HepG2 (cell line): Measurements from ENCODE around the gene MTARC1. TPM values are rescaled to one million over a fixed set of nuclear protein-coding genes. Genes with fewer than 3 reads are reported as not detected.

ENCODE experiments used
- ATAC-seq: fragments of 200-7000 bp; cut with Tn5 transposase; 3 replicates; pipeline ENCODE4 v1.9.1; 2020; ENCODE audit warnings: mild to moderate bottlenecking, moderate library complexity
- BruUV-seq: library from RNA; stranded (reverse); fragments of 400-500 nt; replicated peaks from 2 replicates; lab custom pipeline; 2021; lab: Mats Ljungman, UMichigan
- CTCF ChIA-PET: fragments of 300-600 bp; formaldehyde crosslinking; extraction: SDS; loops from one replicate; lab custom pipeline; 2021; ENCODE audit warnings: low total read pairs, inconsistent platforms, low intra/inter-chr PET ratio; lab: Yijun Ruan, JAX
- POLR2A ChIA-PET: fragments of 350-600 bp; sonication (Branson Sonifier 250); formaldehyde crosslinking; loops from one replicate; lab custom pipeline; 2020; ENCODE audit warnings: antibody characterized with exemption, inconsistent platforms; lab: Yijun Ruan, JAX
- DNase-seq: peaks from one replicate; pipeline ENCODE4 v3.0.0-alpha.2; 2015; ENCODE audit warnings: low spot score
- FAIRE-seq: peaks from 3 replicates; lab custom pipeline; 2011; peaks lifted over from hg19 to GRCh38; lab: Jason Lieb, UNC
- H2AFZ ChIP-seq: one replicate; pipeline ENCODE4 v1.6.1; 2011; ENCODE audit warnings: low read length, inconsistent platforms
- H3K27ac ChIP-seq: fragments of 300-600 bp; 3 replicates; pipeline ENCODE4 v1.8.0; 2011; ENCODE audit warnings: mixed run types, mild to moderate bottlenecking, mixed read lengths, low read length, inconsistent platforms; ENCODE audit not compliant: insufficient read depth; ENCODE audit errors: extremely low read length
- H3K27me3 ChIP-seq, 2 experiments: fragments of 200-600 bp in 1 of 2; 2 replicates in 1 of 2; 3 replicates in 1 of 2; pipeline versions ENCODE4 v1.6.0 to v1.8.0; 2011; ENCODE audit warnings: low read length in 2 of 2, mild to moderate bottlenecking in 2 of 2, moderate library complexity in 2 of 2, inconsistent platforms in 1 of 2; ENCODE audit not compliant: insufficient read depth in 2 of 2, control insufficient read depth in 1 of 2
- H3K36me3 ChIP-seq, 2 experiments: fragments of 200-600 bp in 1 of 2; replicated peaks in 1 of 2; 2 replicates in 1 of 2; 3 replicates in 1 of 2; pipeline versions ENCODE4 v1.5.1 to v1.8.0; 2011; ENCODE audit warnings: low read length in 2 of 2, inconsistent platforms in 1 of 2; ENCODE audit not compliant: insufficient read depth in 2 of 2, control insufficient read depth in 1 of 2
- H3K4me1 ChIP-seq: 2 replicates; pipeline ENCODE4 v1.5.1; 2012; ENCODE audit warnings: low read length, inconsistent platforms; ENCODE audit not compliant: insufficient read depth
- H3K4me2 ChIP-seq: 2 replicates; pipeline ENCODE4 v1.6.0; 2011; ENCODE audit warnings: low read depth, low read length, inconsistent platforms
- H3K4me3 ChIP-seq, 3 experiments: fragments of 200-600 bp in 1 of 3; sonication (generic), shearing (Covaris generic) in 1 of 3; replicated peaks in 1 of 3; 2 replicates each; pipeline ENCODE4 v1.5.1; 2011 to 2016; ENCODE audit warnings: low read length in 3 of 3, inconsistent platforms in 2 of 3, low read depth in 2 of 3, mild to moderate bottlenecking in 2 of 3, control low read depth in 1 of 3, mixed read lengths in 1 of 3; ENCODE audit not compliant: insufficient read depth in 1 of 3
- H3K79me2 ChIP-seq: one replicate; pipeline ENCODE4 v1.6.1; 2011; ENCODE audit warnings: low read length, inconsistent platforms; ENCODE audit not compliant: insufficient read depth
- H3K9ac ChIP-seq: 2 replicates; pipeline ENCODE4 v1.6.0; 2011; ENCODE audit warnings: mild to moderate bottlenecking, low read depth, low read length, inconsistent platforms; ENCODE audit not compliant: insufficient read depth
- H3K9me3 ChIP-seq: 2 replicates; pipeline ENCODE4 v1.5.1; 2012; ENCODE audit warnings: mild to moderate bottlenecking, low read length
- H4K20me1 ChIP-seq: 2 replicates; pipeline ENCODE4 v1.6.0; 2011; ENCODE audit warnings: inconsistent platforms, mild to moderate bottlenecking, low read length, moderate library complexity; ENCODE audit not compliant: insufficient read depth
- HNF4A ChIP-seq: sonication (generic); formaldehyde crosslinking; IDR thresholded peaks from 2 replicates; pipeline ENCODE4 v1.4.0; 2020; ENCODE audit warnings: missing genetic modification reagents
- WGBS: methylation state at CpG from one replicate; pipeline ENCODE4 v1.1.6; 2017; ENCODE audit warnings: low lambda C conversion rate; 5-methylcytosine and 5-hydroxymethylcytosine counted together
- in situ Hi-C: cut with HindIII; loops from 2 replicates; pipeline ENCODE4 v1.10.0; 2017; ENCODE audit warnings: low pct_unique_long_range_greater_than_20kb; ENCODE audit not compliant: extremely low pct_ligation_motif_present
- intact Hi-C: fragments of 100-400 bp; cut with micrococcal nuclease; formaldehyde crosslinking; loops from one replicate; pipeline ENCODE4 v1.10.0; 2022; ENCODE audit not compliant: unreplicated experiment
- polyA plus RNA-seq, 8 experiments: library from polyadenylated mRNA; depleted of rRNA in 3 of 8; stranded (reverse) in 7 of 8; unstranded in 1 of 8; fragments of >200 nt; fragmentation: Illumina TruSeq in 4 of 8; extraction: Trizol in 4 of 8; gene quantifications; 2 replicates each; pipeline versions ENCODE4 v1.2.1 to v1.2.3, GENCODE V29; 2011 to 2016; ENCODE audit warnings: low read depth in 4 of 8, missing spikeins in 1 of 8, mixed read lengths in 1 of 8; ENCODE audit not compliant: insufficient read depth in 1 of 8
- total RNA-seq, 5 experiments: library from RNA; depleted of rRNA; stranded (reverse); fragments of >200 nt; fragmentation: Illumina TruSeq; extraction: Trizol; gene quantifications; 2 replicates each; pipeline ENCODE4 v1.2.3, GENCODE V29; 2016; ENCODE audit warnings: low read depth in 1 of 5
- TF ChIP-seq, protein P1 (sequence below): sonication (generic); formaldehyde crosslinking; IDR thresholded peaks from 2 replicates; pipeline ENCODE4 v1.5.1; 2020; ENCODE audit warnings: mild to moderate bottlenecking, missing genetic modification reagents, moderate library complexity
- TF ChIP-seq, protein P2 (sequence below): IDR thresholded peaks from 2 replicates; pipeline ENCODE4 v1.6.1; 2012; ENCODE audit warnings: inconsistent platforms
- TF ChIP-seq, protein P3 (sequence below): sonication (generic); formaldehyde crosslinking; IDR thresholded peaks from 2 replicates; pipeline ENCODE4 v1.4.0; 2020; ENCODE audit warnings: missing genetic modification reagents

Gene MTARC1
- total and polyA plus RNA-seq, 2 of the 13 experiments (the other 11 are each of a cell fraction or from before 2014, with no cell fraction given) = 19.4 to 106 TPM

DNA sequence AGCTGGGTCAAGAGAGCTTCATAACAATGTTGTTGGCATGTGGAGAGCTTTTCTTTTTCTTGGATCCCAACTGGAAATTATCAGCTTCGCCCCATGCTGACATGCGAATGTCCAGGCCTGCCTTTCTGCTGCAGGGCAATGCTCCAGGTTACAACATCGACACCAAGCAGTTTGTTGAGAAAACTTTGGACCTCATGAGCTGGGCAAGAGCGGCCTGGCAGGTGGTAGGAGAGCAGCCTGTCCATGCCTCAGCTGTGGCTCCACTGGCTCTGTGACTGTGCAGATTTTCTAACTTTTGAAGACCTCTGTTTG is 41.4 kb downstream of the MTARC1 start:
- ChIA-PET POLR2A (no interaction called here), CTCF (no interaction called here)
- no TSS peak for BruUV-seq
- 80% methylated on average over 3 of the region's 4 CpGs for WGBS
- DNase-seq (peak; percentile 23), FAIRE-seq (no peak), ATAC-seq (peak; percentile 87)
- no peaks in the 10 kb centered on the region for H4K20me1 ChIP-seq
- H3K4me2 ChIP-seq = no peak overlapping the region
- no peak overlapping the region for H3K4me3 ChIP-seq
- in situ Hi-C loops = no loop called here
- peak overlapping the region; percentile 22 for H3K27ac ChIP-seq
- H3K9ac ChIP-seq = no peak overlapping the region
- H3K27me3 ChIP-seq = no peaks in the 10 kb centered on the region
- intact Hi-C loops = no loop called here
- no peak overlapping the region for H2AFZ ChIP-seq
- no peaks in the 10 kb centered on the region for H3K4me1 ChIP-seq
- H3K9me3 ChIP-seq = no peaks in the 10 kb centered on the region
- no peaks in the 10 kb centered on the region for H3K36me3 ChIP-seq
- peak; percentile 57 for TF ChIP-seq HNF4A (CRISPR knock-in tag)
- TF ChIP-seq, protein P1, sequence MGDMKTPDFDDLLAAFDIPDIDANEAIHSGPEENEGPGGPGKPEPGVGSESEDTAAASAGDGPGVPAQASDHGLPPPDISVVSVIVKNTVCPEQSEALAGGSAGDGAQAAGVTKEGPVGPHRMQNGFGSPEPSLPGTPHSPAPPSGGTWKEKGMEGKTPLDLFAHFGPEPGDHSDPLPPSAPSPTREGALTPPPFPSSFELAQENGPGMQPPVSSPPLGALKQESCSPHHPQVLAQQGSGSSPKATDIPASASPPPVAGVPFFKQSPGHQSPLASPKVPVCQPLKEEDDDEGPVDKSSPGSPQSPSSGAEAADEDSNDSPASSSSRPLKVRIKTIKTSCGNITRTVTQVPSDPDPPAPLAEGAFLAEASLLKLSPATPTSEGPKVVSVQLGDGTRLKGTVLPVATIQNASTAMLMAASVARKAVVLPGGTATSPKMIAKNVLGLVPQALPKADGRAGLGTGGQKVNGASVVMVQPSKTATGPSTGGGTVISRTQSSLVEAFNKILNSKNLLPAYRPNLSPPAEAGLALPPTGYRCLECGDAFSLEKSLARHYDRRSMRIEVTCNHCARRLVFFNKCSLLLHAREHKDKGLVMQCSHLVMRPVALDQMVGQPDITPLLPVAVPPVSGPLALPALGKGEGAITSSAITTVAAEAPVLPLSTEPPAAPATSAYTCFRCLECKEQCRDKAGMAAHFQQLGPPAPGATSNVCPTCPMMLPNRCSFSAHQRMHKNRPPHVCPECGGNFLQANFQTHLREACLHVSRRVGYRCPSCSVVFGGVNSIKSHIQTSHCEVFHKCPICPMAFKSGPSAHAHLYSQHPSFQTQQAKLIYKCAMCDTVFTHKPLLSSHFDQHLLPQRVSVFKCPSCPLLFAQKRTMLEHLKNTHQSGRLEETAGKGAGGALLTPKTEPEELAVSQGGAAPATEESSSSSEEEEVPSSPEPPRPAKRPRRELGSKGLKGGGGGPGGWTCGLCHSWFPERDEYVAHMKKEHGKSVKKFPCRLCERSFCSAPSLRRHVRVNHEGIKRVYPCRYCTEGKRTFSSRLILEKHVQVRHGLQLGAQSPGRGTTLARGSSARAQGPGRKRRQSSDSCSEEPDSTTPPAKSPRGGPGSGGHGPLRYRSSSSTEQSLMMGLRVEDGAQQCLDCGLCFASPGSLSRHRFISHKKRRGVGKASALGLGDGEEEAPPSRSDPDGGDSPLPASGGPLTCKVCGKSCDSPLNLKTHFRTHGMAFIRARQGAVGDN = peak; percentile 37
- TF ChIP-seq, protein P2, sequence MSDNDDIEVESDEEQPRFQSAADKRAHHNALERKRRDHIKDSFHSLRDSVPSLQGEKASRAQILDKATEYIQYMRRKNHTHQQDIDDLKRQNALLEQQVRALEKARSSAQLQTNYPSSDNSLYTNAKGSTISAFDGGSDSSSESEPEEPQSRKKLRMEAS = peak; percentile 68
- TF ChIP-seq, protein P3, sequence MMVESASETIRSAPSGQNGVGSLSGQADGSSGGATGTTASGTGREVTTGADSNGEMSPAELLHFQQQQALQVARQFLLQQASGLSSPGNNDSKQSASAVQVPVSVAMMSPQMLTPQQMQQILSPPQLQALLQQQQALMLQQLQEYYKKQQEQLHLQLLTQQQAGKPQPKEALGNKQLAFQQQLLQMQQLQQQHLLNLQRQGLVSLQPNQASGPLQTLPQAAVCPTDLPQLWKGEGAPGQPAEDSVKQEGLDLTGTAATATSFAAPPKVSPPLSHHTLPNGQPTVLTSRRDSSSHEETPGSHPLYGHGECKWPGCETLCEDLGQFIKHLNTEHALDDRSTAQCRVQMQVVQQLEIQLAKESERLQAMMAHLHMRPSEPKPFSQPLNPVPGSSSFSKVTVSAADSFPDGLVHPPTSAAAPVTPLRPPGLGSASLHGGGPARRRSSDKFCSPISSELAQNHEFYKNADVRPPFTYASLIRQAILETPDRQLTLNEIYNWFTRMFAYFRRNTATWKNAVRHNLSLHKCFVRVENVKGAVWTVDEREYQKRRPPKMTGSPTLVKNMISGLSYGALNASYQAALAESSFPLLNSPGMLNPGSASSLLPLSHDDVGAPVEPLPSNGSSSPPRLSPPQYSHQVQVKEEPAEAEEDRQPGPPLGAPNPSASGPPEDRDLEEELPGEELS (CRISPR knock-in tag) = no peak
- no peaks in the 10 kb centered on the region for H3K79me2 ChIP-seq
